ENCODE measurements around the gene SLC6A5. TPM values are rescaled to one million over a fixed set of nuclear protein-coding genes. Genes with fewer than 3 reads are reported as not detected.

SLC6A5 gene
- total and polyA plus RNA-seq, 9 of the 15 experiments (the other 6 are each of a cell fraction or from before 2014, with no cell fraction given): 0.08 TPM; not detected in 8

- intact Hi-C loops (cut with micrococcal nuclease) (no loop called here), in situ Hi-C loops (cut with MboI) (no loop called here)
- ChIA-PET POLR2A (no interaction called here), CTCF (ENCODE audit: low intra/inter-chr PET ratio) (no interaction called here)
- Histone ChIP-seq H3K4me2 (ENCODE audit: insufficient read depth, low read length) (no peak overlapping the region), H3K79me2 (ENCODE audit: control insufficient read depth, insufficient read depth, low read length) (no peaks in the 10 kb centered on the region), H3K9me1 (ENCODE audit: control insufficient read depth, insufficient read depth, low read length) (no peaks in the 10 kb centered on the region), H2AFZ (ENCODE audit: low read depth, low read length) (no peak overlapping the region), H3K9ac (ENCODE audit: insufficient read depth in 1 of 2, low read depth in 2 of 2, low read length in 2 of 2) (no peak overlapping the region), H3K27me3 (ENCODE audit: control insufficient read depth in 2 of 2, insufficient read depth in 2 of 2, low read length in 2 of 2) (no peaks in the 10 kb centered on the region; a peak in 2 of 5 replicates), H4K20me1 (replicated peaks; ENCODE audit: control insufficient read depth, insufficient read depth, low read length) (no peaks in the 10 kb centered on the region), H3K9me3 (replicated peaks; ENCODE audit: control insufficient read depth, insufficient read depth, low read depth, low read length) (no peaks in the 10 kb centered on the region), H3K4me3 (no peak overlapping the region), H3K27ac (ENCODE audit: extremely low read depth, low read depth, low read length) (no peak overlapping the region), H3K4me1 (replicated peaks in 1 of 2; ENCODE audit: control insufficient read depth in 2 of 2, insufficient read depth in 2 of 2, low read length in 2 of 2) (no peaks in the 10 kb centered on the region; a peak in 1 of 5 replicates), H3K36me3 (ENCODE audit: control insufficient read depth, insufficient read depth, low read length) (no peaks in the 10 kb centered on the region)
- no TSS peak for BruUV-seq (replicated peaks)
- DNase-seq (ENCODE audit: extremely low read depth in 1 of 4, low spot score in 3 of 4): no peak
- TF ChIP-seq, protein P1, sequence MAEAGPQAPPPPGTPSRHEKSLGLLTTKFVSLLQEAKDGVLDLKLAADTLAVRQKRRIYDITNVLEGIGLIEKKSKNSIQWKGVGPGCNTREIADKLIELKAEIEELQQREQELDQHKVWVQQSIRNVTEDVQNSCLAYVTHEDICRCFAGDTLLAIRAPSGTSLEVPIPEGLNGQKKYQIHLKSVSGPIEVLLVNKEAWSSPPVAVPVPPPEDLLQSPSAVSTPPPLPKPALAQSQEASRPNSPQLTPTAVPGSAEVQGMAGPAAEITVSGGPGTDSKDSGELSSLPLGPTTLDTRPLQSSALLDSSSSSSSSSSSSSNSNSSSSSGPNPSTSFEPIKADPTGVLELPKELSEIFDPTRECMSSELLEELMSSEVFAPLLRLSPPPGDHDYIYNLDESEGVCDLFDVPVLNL (CRISPR knock-in tag; IDR thresholded peaks at IDR 0.05; ENCODE audit: low read depth): no peak
- TF ChIP-seq HDAC8 (tag; IDR thresholded peaks at IDR 0.05) (no peak), MTA1 (IDR thresholded peaks at IDR 0.05; ENCODE audit: borderline replicate concordance) (no peak), ZKSCAN1 (IDR thresholded peaks at IDR 0.05; ENCODE audit: low read depth, low read length) (no peak), NR2C2 (CRISPR knock-in tag; IDR thresholded peaks at IDR 0.05) (no peak), NR2C2 (tag; IDR thresholded peaks at IDR 0.05) (no peak), MEF2D (tag; conservative IDR thresholded peaks at IDR 0.05; ENCODE audit: low read depth) (no peak), HDAC1 (IDR thresholded peaks at IDR 0.05) (no peak), SMAD4 (CRISPR knock-in tag; conservative IDR thresholded peaks at IDR 0.05) (no peak), HMBOX1 (IDR thresholded peaks at IDR 0.05) (no peak)
- WGBS (ENCODE audit: insufficient coverage, low coverage, missing lambda C conversion rate): 9% methylated on average over 5 of the region's 5 CpGs
- FAIRE-seq: no peak
- no peak for ATAC-seq
These were observed 16.2 kb upstream of the SLC6A5 start for GRCh38 chr11:20583201-20583600.

All from K562 (cell line).